Neural cell (in vitro differentiated cells): ENCODE data around the gene PXMP2.

Source experiments
- EZH2 ChIP-seq: fragments of 200-600, 300-800 bp; shearing (Covaris generic), sonication (generic); IDR thresholded peaks from 2 replicates; pipeline ENCODE4 v1.6.1; 2014; ENCODE audit warnings: antibody characterized with exemption, low read length, borderline replicate concordance, mild to moderate bottlenecking; ENCODE audit not compliant: insufficient read depth, poor library complexity, severe bottlenecking
- POLR2AphosphoS5 ChIP-seq: IDR thresholded peaks from 2 replicates; pipeline ENCODE4 v1.6.1; 2012
- RAD21 ChIP-seq: fragments of 450-650 bp; conservative IDR thresholded peaks from 2 replicates; pipeline ENCODE4 v1.6.1; 2014; ENCODE audit warnings: antibody characterized with exemption, mild to moderate bottlenecking, moderate library complexity
- SMC3 ChIP-seq: fragments of 450-650 bp; conservative IDR thresholded peaks from 2 replicates; pipeline ENCODE4 v1.6.1; 2014; ENCODE audit warnings: antibody characterized with exemption, mild to moderate bottlenecking, moderate library complexity; ENCODE audit not compliant: poor library complexity
- TF ChIP-seq, protein P1 (sequence below): fragments of 450-650 bp; IDR thresholded peaks from 2 replicates; pipeline ENCODE4 v1.5.1; 2014; ENCODE audit warnings: antibody characterized with exemption, mild to moderate bottlenecking, moderate library complexity; ENCODE audit not compliant: poor library complexity, severe bottlenecking

- TF ChIP-seq, protein P1, sequence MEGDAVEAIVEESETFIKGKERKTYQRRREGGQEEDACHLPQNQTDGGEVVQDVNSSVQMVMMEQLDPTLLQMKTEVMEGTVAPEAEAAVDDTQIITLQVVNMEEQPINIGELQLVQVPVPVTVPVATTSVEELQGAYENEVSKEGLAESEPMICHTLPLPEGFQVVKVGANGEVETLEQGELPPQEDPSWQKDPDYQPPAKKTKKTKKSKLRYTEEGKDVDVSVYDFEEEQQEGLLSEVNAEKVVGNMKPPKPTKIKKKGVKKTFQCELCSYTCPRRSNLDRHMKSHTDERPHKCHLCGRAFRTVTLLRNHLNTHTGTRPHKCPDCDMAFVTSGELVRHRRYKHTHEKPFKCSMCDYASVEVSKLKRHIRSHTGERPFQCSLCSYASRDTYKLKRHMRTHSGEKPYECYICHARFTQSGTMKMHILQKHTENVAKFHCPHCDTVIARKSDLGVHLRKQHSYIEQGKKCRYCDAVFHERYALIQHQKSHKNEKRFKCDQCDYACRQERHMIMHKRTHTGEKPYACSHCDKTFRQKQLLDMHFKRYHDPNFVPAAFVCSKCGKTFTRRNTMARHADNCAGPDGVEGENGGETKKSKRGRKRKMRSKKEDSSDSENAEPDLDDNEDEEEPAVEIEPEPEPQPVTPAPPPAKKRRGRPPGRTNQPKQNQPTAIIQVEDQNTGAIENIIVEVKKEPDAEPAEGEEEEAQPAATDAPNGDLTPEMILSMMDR, result no peak
- TF ChIP-seq RAD21 (no peak), SMC3 (no peak), EZH2 (no peak), POLR2AphosphoS5 (no peak)
Observed at GRCh38 chr12:132661972-132662371, 25.4 kb upstream of the PXMP2 start.
